HG03060 (cell line): Measurements from ENCODE around the gene VAV2.

Source experiments
- ATAC-seq: cut with Tn5 transposase; IDR thresholded peaks from one replicate; pipeline ENCODE4 v1.9.1; 2021; ENCODE audit warnings: low read depth, moderate number of reproducible peaks; ENCODE audit not compliant: unreplicated experiment

VAV2 gene

GRCh38 chr9:133982971-133983720 is 9.0 kb downstream of the VAV2 start:
- ATAC-seq, result no peak

DNA sequence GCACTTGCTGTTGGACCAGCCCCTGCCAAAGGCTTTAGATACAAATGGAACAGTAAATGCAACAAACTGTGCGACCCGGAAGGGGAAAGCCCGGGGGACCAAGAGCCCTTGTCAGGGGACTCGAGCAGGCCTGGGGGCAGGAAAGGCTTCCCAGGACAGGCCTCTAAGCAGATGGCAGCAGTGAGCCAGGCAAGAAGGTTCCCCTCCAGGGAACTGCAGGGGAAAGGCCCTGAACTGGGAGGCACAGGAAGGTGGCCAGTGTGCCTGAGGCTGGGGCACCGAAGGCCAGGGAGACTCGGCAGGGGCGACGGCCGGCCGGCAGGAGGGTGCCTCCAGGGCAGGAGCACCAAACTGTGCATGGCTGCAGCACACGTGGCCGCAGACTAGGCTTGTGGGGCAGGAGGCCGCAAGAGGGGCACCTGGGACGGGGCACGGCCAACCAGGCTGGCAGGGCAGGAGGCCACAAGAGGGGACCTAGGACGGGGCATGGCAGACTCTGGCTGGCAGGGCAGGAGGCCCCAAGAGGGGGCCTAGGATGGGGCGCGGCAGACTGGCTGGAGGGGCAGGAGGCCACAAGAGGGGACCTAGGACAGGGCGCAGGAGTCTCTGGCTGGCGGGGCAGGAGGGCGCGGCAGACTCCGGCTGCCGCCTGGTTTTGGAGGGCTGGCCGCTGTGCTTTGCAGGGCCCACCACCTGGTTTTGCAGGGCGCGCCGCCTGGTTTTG is 10.0 kb downstream of the VAV2 start:
- ATAC-seq, result no peak

DNA sequence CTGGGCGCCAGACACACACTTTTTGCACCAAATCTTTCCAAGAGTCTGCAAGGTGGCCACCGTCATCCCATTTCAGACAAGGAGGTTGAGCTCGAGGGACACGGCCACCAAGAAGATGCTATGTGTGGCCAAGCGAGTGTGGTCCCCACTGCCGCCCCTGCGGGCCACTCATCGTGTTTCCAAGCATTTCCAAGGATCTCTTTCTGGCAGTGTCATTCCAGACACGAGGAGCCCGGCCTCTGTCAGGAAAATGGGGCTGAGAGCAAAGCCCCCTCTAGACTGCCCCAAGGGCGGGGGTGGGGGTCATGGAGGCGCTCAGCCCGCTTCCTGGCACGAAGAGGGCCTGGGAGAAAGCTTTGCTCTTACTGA is 10.6 kb downstream of the VAV2 start:
- no peak for ATAC-seq

DNA sequence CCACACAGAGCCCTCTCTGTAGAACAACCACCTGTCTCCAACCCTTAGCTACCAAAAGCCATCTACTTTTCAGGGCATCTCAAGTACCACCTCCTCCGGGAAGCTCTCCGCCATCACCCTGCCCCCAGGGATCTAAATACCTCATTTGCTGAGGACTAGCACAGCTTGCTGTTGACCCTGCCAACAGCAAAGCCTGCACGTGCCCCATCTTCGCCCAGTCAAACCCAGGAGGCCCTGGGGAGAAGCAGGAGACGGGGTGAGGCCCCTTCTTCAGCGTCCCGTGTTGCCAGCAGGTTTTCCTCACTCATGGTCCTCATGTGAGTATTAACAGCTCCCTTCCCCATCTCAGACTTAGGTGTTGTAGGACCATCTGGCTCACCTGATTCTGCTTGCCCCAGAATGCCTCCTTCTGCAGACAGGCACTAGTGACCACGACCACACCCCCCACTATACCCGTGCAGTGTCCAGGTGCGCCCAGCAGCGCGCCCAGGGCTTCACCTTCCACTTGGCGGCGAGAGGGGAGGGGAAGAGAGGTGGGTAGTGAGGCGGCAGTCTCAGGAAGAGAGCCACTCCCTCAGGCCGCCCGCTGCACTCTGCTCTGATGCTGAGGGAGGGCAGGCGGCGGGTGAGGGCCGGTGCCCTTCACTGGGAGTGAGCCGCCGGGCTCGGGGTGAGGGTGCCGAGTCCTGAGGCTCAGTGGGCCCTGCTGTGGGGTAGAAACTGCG is 11.1 kb downstream of the VAV2 start:
- no peak for ATAC-seq

GRCh38 chr9:133979921-133980863 is 11.9 kb downstream of the VAV2 start:
- no peak for ATAC-seq

DNA sequence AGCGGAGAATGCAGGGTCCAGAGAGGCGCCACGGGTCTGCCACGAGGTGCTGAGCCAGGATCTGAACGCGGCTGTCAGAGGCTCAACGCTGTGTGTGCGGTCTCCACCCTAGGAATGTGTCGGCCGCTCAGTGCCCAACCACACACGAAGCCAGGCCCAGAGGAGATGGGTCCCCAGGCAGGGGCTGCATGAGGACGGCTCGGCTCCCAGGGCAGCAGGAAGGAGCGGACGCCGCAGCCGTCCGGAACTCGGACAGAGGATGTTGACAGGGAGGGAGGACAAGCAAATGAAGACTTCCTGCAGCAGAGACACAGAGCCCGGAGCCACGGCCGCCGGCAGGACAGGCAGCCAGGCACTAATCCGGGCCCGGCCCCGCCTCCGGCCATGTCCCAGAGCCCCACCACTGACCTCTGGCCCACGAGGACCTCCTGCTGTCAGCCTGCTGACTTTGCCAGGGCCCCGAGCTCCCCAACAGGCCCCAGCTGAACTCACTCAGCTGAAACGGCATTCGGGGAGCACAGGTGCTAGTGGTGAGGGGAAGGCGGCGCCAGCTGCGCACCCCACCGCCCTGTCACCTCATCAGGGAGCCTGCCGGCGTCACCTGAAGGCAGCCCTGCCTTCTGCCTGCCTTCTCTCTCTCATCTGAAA is 12.7 kb downstream of the VAV2 start:
- no peak for ATAC-seq

- ATAC-seq, result no peak
Measured at GRCh38 chr9:133978899-133979272, 13.2 kb downstream of the VAV2 start.

- no peak for ATAC-seq
Measured at GRCh38 chr9:133978226-133978898, 13.8 kb downstream of the VAV2 start.

DNA sequence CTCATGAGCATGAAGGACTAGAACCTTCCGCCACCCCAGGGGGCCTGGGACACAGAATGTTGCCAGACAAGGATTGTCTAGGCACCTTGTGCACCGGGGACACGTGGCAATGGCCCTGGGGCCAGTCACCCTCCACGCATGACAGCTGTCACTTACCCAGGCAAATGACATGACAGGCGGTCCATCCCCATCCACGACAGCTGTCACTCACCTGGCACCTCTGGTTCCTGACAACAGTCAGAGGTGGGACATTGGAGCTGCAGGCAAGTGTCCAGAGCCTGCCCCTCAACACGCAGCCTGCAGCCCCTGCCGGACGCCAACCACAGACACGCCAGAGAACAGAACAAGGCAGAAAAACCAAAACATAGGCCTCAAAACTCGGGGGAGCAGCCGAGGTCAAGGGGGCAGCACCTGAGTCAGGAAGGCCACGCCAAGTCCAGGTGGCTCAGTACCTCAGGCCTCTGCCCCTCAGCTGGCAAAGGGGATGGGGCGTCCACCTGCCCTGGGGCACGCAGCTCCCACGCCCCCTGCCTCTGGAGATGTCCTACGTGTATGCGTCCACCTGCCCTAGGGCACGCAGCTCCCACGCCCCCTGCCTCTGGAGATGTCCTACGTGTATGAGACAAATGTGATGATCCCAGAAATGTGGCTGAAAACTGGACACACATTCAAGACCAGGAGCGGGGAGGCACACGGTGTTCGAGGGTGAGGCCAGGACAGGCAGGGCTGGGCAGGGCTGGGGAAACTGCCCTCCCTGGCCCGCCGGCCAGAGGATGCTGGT is 14.5 kb downstream of the VAV2 start:
- ATAC-seq, result no peak

- ATAC-seq, result no peak
Measured at GRCh38 chr9:133976887-133977286, 15.2 kb downstream of the VAV2 start.

- no peak for ATAC-seq
Measured at GRCh38 chr9:133976191-133976861, 15.8 kb downstream of the VAV2 start.

DNA sequence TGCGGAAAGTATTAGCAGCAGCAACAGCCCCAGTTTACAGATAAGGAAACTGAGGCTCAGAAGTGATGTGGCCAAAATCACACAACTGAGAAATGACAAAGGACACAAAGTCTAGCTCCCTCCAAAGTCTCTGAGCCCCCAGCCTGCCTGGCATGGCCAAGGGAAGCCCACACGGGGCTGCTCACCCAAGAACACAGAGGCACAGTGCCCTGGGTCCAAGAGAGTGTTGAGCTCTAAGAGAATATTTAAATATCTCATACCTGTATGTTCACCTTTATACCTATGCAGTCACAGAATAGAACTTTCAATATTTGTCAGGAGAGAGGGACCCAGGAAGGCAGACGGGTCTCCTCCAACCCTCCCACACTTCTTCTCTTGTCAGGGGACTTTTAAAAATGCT is 16.6 kb downstream of the VAV2 start:
- no peak for ATAC-seq

GRCh38 chr9:133974631-133975341 is 17.3 kb downstream of the VAV2 start:
- ATAC-seq, result no peak

DNA sequence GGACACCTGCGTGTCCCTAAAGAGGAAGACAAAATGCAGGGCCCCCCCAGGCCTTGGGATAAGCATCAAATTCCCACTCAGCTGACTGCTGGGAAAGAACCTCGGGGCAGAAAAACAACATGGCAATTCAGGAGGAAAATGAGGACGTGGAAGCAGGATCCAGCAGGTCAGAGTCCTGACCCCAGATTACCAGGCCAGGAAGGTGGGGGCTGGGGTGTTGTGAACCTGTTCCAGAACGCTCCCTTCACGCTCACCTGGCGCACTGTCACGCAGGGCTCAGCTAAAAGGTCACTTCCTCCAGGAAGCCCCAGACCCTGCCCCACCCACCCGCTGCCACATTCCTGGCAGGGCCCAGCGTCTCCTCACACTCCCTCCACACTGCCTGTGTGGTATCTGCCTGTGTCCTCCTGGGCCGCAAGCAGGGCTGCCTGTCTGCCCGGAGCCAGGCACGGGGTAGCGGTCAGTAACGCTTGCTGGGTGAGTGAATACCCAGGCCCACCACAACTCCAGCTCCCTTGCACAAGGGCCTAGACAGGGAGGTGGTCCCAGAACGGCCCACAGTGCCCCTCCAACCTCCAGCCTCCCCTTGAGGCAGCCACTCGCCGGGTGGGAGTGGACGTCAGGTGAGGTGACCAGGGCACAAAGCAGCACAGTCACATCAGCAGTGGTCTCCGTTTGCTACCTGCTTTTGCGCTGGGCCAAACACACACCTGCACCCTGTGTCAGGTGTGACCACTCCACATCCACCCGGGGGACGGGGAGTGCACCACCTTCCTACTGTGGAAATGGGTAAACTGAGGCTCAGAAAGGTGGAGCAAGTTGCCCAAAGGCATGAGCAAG is 18.1 kb downstream of the VAV2 start:
- no peak for ATAC-seq

DNA sequence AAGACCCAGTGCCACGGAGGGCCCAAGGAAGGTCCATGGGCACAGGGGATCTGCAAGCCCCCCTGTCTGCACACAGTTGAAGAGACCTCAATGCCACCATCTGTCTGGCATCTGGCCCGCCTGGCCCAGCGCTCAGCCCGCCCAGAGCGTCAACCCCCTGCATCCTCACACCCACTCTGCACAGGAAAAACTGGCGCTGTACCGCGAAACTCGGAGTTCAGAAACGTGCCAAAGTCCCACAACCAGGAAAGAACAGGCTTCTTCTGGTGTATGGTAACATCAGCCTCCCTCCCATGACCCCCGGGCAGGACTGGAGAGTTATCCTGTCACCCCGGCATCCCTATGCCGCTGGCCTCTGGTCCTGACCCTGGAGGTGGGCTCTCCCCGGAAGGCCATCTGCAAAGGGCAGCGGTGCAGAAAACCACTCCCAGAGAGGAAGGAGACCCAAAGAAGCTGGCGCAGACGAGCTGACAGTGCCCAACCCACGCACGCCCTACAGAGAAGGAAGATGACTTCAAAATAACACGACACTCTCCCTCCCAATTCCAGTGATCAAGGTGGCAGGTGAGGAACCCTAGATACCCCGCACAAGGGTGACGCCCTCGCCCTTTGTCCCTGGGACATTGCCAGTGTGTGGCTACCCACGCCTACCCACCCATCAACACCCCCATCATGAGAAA is 18.9 kb downstream of the VAV2 start:
- ATAC-seq, result no peak
